Esophagus muscularis mucosa (tissue), 4 donors: ENCODE measurements around the gene RNF125. TPM values are rescaled to one million over a fixed set of nuclear protein-coding genes. Genes with fewer than 3 reads are reported as not detected.
A peak's percentile ranks its signal among the peaks of the same experiment; 100 is the strongest.

Source experiments
- DNase-seq: peaks from one replicate; pipeline ENCODE4 v3.0.0-alpha.2; 2017; ENCODE audit errors: extremely low spot score
- H3K27ac ChIP-seq, 4 donors: fragments of 200-600 bp; sonication (generic); replicated peaks in 1 of 4; 1 replicate in 3 of 4; 2 replicates in 1 of 4; pipeline ENCODE4 v1.5.1; 2016 to 2019; ENCODE audit warnings: mild to moderate bottlenecking in 1 of 4
- H3K27me3 ChIP-seq, 4 donors: fragments of 200-600 bp; sonication (generic); one replicate each; pipeline versions ENCODE4 v1.5.1 to v1.6.0; 2016 to 2019
- H3K36me3 ChIP-seq, 4 donors: fragments of 200-600 bp; sonication (generic); one replicate each; pipeline ENCODE4 v1.5.1; 2016 to 2019
- H3K4me1 ChIP-seq, 4 donors: fragments of 200-600 bp; sonication (generic); one replicate each; pipeline ENCODE4 v1.5.1; 2016 to 2019
- H3K4me3 ChIP-seq, 4 donors: fragments of 200-600 bp; sonication (generic); 1 replicate in 2 of 4; 2 replicates in 2 of 4; pipeline ENCODE4 v1.5.1; 2016 to 2019; ENCODE audit warnings: mild to moderate bottlenecking in 4 of 4, moderate library complexity in 1 of 4
- H3K9me3 ChIP-seq, 4 donors: fragments of 200-600 bp; sonication (generic); 1 replicate in 3 of 4; 2 replicates in 1 of 4; pipeline ENCODE4 v1.5.1; 2016 to 2019
- CTCF ChIP-seq, 3 experiments: fragments of 200-600 bp in 2 of 3; fragments of 450-650 bp in 1 of 3; sonication (generic) in 2 of 3; IDR thresholded peaks; one replicate each; pipeline ENCODE4 v1.5.1; 2017 to 2019; ENCODE audit warnings: antibody characterized with exemption in 3 of 3, mild to moderate bottlenecking in 2 of 3, moderate library complexity in 1 of 3
- EP300 ChIP-seq: sonication (generic); formaldehyde crosslinking; IDR thresholded peaks from one replicate; pipeline ENCODE4 v1.6.1; 2017; ENCODE audit warnings: antibody characterized with exemption
- POLR2A ChIP-seq: fragments of 450-650 bp; IDR thresholded peaks from one replicate; pipeline ENCODE4 v1.6.1; 2017; ENCODE audit warnings: antibody characterized with exemption, moderate library complexity, mild to moderate bottlenecking, low read depth
- POLR2AphosphoS5 ChIP-seq, 2 donors: sonication (generic); formaldehyde crosslinking; IDR thresholded peaks; one replicate each; pipeline ENCODE4 v1.6.1; 2017; ENCODE audit warnings: antibody characterized with exemption in 2 of 2
- WGBS: methylation state at CpG from one replicate; pipeline ENCODE4 v1.1.5; 2018; 5-methylcytosine and 5-hydroxymethylcytosine counted together
- intact Hi-C: fragments of 100-400 bp; cut with DNase I; formaldehyde crosslinking; loops from one replicate; pipeline ENCODE4 v1.15.1; 2023
- total RNA-seq, 4 donors: library from RNA; depleted of rRNA; stranded (reverse); fragments of >200 nt; gene quantifications; one replicate each; pipeline versions ENCODE4 v1.1.0 to v1.2.1, GENCODE V29; 2016

Gene RNF125
- total RNA-seq, 4 donors from 2014 or later: 3.3 to 5.2 (median 4.3) TPM

GRCh38 chr18:32091724-32092421 lies 73.2 kb downstream of the RNF125 start, which contains the start of gene RNF138:
Gene RNF138, plus strand, starts transcription at chr18:32091874. Its CDS starts 903 bp downstream, at chr18:32092777.
- no peak for TF ChIP-seq POLR2A
- TF ChIP-seq POLR2AphosphoS5 (IDR thresholded peaks at IDR 0.05): peak; percentile 80 to 88
- no peak for TF ChIP-seq CTCF (IDR thresholded peaks at IDR 0.05)
- TF ChIP-seq EP300: no peak
- intact Hi-C loops: loop anchor here (5.0 to 10.0 kb wide), 3 partner anchors 150 to 383 kb away; partner anchors contain the start of genes GAREM1 and TRAPPC8
- Histone ChIP-seq H3K27me3 (no peaks in the 10 kb centered on the region), H3K36me3 (peaks cover 0 to 3% (median 0%) of the 10 kb centered on the region in 4 donors), H3K4me3 (peak within 1 kb of the TSS; percentile 75 to 93 (median 86)), H3K9me3 (no peaks in the 10 kb centered on the region), H3K4me1 (peaks cover 27 to 42% (median 42%) of the 10 kb centered on the region in 4 donors), H3K27ac (peak within 1 kb of the TSS; percentile 99 to 100 (median 100))
- WGBS: under 1% methylated on average over 64 of the region's 75 CpGs
- peak; percentile 95 for DNase-seq

GRCh38 chr18:32092422-32093101 lies 73.9 kb downstream of the RNF125 start:
- Histone ChIP-seq H3K36me3 (peaks cover 0 to 3% (median 0%) of the 10 kb centered on the region in 4 donors), H3K9me3 (no peaks in the 10 kb centered on the region), H3K27me3 (no peaks in the 10 kb centered on the region), H3K4me1 (peaks cover 27 to 49% (median 49%) of the 10 kb centered on the region in 4 donors), H3K27ac (peak overlapping the region; percentile 99 to 100 (median 100)), H3K4me3 (peak overlapping the region; percentile 75 to 93 (median 86))
- intact Hi-C loops: loop anchor here (5.0 to 10.0 kb wide), 3 partner anchors 150 to 382 kb away; partner anchors contain the start of genes GAREM1 and TRAPPC8
- 0% methylated on average over 8 of the region's 77 CpGs for WGBS
- TF ChIP-seq POLR2AphosphoS5 (IDR thresholded peaks at IDR 0.05) (peak; percentile 81), POLR2A (peak; percentile 23), EP300 (no peak)
- peak; percentile 99 for DNase-seq

- Histone ChIP-seq H3K4me1 (peaks cover 27 to 54% (median 51%) of the 10 kb centered on the region in 4 donors), H3K4me3 (peak overlapping the region; percentile 75 to 93 (median 86)), H3K9me3 (no peaks in the 10 kb centered on the region), H3K27ac (peak overlapping the region; percentile 99 to 100 (median 100)), H3K36me3 (peaks cover 0 to 3% (median 0%) of the 10 kb centered on the region in 4 donors), H3K27me3 (no peaks in the 10 kb centered on the region)
- DNase-seq: no peak
- WGBS: 0% methylated on average over 17 of the region's 32 CpGs
- TF ChIP-seq POLR2A (no peak), CTCF (IDR thresholded peaks at IDR 0.05) (no peak), POLR2AphosphoS5 (IDR thresholded peaks at IDR 0.05) (peak in 1 of 2 donors; percentile 6)
- intact Hi-C loops: loop anchor here (5.0 to 10.0 kb wide), 3 partner anchors 151 to 382 kb away; partner anchors contain the start of genes GAREM1 and TRAPPC8
Observed at GRCh38 chr18:32093102-32093511, 74.5 kb downstream of the RNF125 start.

- 6% methylated on average over 7 of the region's 7 CpGs for WGBS
- TF ChIP-seq CTCF (IDR thresholded peaks at IDR 0.05) (no peak), POLR2A (no peak), POLR2AphosphoS5 (IDR thresholded peaks at IDR 0.05) (no peak), EP300 (no peak)
- DNase-seq: no peak
- Histone ChIP-seq H3K4me1 (peaks cover 27 to 57% (median 52%) of the 10 kb centered on the region in 4 donors), H3K27ac (peak overlapping the region; percentile 99 to 100 (median 100)), H3K36me3 (peaks cover 0 to 3% (median 0%) of the 10 kb centered on the region in 4 donors), H3K27me3 (no peaks in the 10 kb centered on the region), H3K4me3 (peak overlapping the region; percentile 75 to 93 (median 86)), H3K9me3 (no peaks in the 10 kb centered on the region)
- intact Hi-C loops: loop anchor here (5.0 to 10.0 kb wide), 3 partner anchors 151 to 381 kb away; partner anchors contain the start of genes GAREM1 and TRAPPC8
Observed at GRCh38 chr18:32093523-32093922, 74.9 kb downstream of the RNF125 start.
